UCSD-AML1 (cell line): ENCODE measurements around the gene PTGER3.
"Not testable (repeated sequence)": the region's sequence is repeated elsewhere in the genome, so short reads cannot be mapped to it uniquely, and the experiment has no call there.

Experiments
- DNase-seq: peaks from one replicate; lab custom pipeline; 2025; ENCODE audit not compliant: unreplicated experiment; lab: John Stamatoyannopoulos, UW

PTGER3 gene

DNA sequence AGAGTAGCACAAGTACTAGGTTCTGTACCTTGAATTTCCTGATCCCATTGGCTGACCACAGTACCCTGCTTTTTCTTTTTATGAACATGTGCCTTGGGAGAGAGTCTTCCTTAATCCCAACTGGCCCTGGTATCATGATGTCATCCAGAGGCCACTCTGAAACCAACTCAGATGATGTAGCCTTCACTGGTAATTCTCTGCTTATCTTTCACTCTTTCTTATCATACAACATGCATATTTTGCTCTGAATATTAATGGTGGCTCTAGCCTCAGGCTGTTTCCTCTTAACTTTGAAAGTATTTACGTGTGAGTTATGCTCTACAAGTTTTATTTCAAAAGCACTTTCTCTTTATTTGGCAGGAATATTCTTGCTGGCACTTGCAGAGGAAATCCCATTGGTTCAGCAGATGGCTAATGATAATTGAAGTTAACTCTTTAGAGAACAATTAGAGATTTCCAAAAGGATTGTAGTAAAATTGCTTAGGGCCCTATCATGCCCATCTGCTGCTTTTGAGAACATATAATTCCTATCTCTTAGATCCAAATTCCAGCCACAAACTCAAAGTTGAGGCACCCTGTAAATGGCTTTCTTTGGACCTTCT lies 86.1 kb downstream of the PTGER3 start:
- no peak for DNase-seq

DNA sequence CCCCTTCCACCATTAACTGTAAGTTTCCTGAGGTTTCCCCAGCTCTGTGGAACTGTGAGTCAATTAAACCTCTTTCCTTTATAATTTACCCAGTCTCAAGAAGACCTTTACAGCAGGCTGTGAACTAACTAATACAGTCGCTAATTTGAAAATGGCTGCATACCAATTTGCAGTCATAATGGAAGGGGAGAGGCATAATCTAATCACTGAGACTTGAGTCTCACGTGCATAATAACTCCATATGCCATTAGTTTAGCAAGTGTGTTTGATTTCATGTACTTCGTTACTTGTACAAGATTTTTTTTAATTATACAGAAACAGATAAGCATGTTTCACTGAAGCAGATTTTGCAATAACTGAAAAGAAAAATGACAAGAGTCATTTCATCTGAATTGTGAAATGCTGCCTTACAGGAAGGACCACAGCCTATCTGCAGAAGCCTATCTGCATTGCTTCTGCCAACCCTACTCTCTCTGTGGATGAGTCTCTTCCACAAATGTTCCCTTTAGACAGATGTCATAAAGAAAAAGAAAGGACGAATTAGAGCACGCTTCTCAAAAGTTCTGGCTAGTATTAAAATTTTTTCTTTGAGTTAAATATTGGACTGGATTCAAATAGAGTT lies 99.1 kb downstream of the PTGER3 start:
- no peak for DNase-seq

DNA sequence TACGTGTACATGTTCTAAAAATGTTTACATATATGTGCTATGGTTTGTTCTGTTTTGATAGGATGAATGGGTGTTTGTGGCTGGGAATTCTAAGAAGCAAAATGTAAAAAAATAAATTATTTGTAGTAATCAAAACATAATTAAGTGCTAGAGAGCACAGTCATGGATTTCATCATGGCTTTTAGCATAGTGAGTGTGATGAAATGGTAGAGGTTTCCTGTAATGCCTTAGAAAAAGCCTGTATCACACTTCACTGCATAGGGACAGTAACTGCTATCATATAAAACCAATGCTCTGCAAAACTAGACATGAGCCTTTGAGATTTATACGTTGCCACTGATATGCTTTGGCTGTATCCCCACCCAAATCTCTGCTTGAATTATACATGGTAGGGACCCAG lies 99.8 kb downstream of the PTGER3 start:
- DNase-seq: no peak

DNA sequence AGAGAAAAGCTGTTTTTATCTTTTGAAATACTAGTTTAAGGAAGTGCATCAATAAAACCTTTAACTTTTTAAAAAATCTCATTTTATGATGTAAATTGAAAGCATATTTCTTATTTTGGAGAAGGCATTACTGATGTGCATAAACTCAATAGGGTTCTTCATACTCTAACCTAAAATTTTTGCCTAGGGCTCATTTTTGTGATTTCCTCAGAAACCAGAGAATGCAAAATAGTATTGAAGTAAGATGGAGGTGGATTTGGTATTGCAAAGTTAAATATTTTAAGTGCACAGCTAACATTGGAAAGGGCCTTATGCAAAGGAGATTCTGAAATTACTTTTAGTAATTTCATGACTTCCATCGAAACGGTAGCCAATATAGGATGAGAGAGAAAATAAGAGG lies 101.9 kb downstream of the PTGER3 start:
- no peak for DNase-seq

DNA sequence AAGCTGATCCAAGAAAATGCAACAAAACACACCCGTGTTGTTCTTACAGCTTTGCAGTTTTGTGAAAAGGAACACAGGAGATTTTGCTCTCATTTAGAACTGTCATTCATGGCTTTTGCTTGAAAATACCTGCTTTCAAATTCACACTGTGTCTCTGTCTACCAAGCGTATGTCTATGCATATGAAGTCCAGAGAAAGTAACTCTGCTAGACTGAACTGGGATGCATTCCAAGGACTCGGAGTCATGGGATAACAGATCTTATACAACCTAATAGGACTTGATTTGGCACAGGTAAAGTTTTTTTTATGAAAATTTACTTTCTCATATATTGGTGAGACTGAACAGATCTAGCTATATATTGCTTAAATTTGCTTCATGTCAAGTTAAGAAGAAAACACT lies 102.4 kb downstream of the PTGER3 start:
- no peak for DNase-seq

DNA sequence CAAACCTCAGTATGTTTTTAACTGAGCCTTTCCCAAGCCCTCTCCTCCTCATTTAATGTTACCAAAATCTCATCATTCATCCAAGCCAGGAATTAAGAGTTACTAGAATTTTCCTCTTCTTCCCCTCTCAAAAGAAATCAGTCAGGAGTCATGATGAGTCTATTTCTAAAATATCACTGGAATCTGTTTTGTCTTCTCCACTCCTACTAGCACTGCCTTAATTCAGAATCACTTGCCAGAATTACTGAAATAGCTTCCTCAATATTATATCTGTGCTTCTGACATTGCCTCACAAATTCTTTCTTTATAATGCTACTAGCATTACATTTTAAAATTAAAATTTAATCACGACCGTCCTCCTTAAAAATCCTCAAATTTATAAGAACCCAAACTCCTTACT lies 106.1 kb downstream of the PTGER3 start:
- DNase-seq: no peak

DNA sequence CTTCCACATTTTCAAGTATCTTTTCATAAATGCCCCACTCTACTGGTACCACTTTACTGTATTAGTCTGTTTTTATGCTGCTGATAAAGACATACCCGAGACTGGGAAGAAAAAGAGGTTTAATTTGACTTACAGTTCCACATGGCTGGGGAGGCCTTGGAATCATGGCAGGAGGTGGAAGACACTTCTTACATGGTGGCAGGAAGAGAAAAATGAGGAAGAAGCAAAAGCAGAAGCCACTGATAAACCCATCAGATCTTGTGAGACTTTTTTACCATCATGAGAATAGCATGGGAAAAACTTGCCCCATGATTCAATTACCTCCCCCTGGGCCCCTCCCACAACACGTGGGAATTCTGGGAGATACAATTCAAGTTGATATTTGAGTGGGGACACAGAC lies 107.2 kb downstream of the PTGER3 start:
- not testable (repeated sequence) for DNase-seq

DNA sequence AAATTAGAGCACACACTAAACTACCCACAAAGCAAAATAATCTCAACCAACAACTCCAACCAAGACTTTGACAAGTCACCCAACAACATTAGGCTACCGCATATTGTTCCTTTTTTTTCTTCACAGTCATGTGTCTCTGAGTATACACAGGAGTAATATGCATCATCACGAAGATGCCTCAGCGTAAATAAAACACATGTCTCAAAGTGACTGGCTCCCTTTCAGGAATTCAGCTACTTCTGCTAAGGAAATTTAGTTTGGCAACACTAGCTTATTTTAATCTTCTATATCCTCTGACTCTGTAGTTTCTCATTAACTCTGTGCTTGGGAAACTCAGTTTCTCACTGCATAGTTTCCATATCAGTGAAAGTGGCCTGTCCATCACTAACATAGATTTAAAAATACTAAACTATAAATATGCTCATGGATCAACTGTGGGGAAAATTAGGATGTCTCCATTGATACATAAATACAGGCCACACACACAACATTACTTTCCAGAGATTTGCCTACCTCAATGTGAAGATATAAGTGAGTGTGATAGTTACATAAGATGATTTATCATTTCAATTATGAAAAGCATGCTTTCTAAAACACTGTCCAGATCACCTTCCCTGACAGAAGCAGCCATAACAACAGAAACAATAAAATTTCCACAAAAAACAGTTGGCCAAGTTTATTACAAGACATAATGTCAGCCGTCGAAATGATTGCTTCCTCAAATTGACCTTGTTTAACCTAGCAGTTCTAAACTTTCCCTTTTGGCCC lies 113.2 kb downstream of the PTGER3 start:
- no peak for DNase-seq

DNA sequence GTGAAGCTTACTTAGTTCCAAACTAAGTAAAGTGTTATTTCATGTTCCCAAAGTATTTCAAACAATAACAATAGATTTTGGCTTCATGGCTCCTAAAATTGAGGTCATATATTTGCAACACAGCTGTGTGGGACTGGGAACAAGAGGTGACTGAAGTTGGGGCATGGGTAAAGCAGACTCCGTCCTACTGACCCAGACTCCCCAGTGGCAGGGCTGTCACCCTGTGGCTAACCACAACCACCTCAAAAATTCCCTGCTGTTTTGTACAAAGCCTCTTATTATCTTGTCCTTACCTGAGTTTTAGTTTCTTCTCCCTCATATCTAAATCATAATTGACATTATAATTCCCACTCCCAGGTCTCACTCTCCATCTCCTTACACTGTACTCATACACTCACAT lies 117.6 kb downstream of the PTGER3 start:
- DNase-seq: no peak

DNA sequence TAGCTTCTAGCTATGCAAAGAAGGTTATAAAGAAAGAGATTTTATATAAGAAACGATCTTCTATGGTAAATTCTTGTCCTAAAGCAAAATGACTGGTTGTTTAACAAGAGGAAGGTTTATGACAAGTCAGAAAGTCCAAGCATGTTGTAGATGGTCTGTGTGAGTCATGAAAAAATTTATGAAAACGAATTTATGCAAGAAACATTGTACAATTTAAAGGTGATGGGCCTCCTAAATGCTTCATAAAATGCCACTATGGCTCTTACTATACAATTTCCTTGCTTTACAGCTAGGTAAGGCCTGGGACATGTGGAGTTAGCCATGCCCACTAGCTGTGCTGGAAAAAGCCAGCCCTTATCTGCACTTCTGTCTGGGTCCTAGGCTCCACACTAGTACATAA lies 125.4 kb downstream of the PTGER3 start:
- DNase-seq: no peak
